Stimulated activated CD8-positive, alpha-beta memory T cell treated with anti-CD3 and anti-CD28 coated beads, Interleukin-12 subunit alpha, Interleukin-12 subunit beta, amount 100 ng/mL, for 24 hours (primary cell): ENCODE results near the gene UBP1.
"Not testable (repeated sequence)": the region's sequence is repeated elsewhere in the genome, so short reads cannot be mapped to it uniquely, and the experiment has no call there.

Source experiments
- DNase-seq: peaks from one replicate; pipeline ENCODE4 v3.0.0-alpha.2; 2020; ENCODE audit errors: extremely low read depth

The UBP1 gene

GRCh38 chr3:33391255-33391995, 48.8 kb downstream of the UBP1 start:
- DNase-seq = no peak

- DNase-seq = no peak
These were observed 50.3 kb downstream of the UBP1 start for GRCh38 chr3:33389908-33390307.

DNA sequence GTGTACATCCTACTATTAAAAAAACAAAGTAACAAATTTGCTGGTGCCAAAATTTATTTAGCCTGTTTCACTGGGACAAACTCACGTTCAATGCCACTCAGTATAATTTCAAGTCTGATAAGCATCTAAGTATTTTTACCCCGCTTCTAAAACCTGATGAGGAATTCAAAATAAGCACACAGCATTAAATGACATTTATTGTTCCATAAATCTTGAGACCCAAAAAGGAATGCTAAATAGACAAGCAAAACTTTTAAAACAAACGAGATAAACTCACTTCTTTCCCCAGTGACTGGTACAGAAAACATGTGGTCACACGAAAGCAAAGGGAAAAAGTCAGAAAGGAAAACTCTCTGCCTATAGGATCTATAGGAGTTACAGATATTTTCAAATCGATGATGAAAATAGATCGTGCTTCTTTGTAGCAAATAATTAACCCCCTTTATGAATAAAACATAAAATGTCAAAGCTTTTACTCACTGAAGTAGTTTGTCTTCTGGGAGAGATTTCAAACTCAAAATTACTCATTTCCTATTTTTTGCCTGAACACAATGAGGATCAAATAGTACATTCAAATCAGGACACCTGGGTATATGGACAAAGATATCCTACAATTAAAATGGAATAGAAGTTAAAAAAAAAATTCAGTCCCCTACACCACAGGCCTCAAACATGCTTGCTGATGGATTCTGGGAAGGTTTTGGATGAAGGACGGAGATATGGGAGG, 51.7 kb downstream of the UBP1 start:
- DNase-seq = no peak

DNA sequence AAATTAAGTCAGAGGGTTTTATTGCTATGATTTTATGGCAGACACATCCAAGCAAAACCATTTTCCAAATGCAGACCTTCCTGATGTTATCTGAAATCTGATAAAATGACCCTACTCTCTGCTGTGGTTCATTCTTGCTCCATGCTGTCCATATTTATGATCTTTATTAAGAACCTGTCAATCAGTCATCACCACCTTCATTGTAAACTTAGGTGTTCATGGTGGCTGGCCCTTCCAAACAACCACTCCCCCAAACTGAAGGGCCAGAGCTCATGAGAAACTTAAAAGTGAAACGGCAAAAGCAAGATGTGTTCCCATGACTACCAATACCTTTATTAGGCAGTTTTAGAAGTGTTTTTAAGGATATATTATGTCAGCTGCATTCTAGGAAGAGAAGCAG, 53.6 kb downstream of the UBP1 start:
- DNase-seq = no peak

- DNase-seq = peak; percentile 10
These were observed 54.8 kb downstream of the UBP1 start for GRCh38 chr3:33385423-33385822.

DNA sequence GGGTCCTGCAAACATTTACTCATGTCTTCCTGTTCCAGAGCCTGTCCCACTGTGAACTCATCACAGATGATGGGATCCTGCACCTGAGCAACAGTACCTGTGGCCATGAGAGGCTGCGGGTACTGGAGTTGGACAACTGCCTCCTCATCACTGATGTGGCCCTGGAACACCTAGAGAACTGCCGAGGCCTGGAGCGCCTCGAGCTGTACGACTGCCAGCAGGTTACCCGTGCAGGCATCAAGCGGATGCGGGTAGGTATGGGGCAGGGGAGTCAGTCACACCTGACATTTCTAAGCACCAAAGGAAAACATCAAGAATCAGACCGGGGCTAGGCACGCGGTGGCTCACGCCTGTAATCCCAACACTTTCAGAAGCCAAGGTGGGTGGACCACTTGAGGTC, 56.3 kb downstream of the UBP1 start:
- no peak for DNase-seq

- DNase-seq = no peak
These were observed 59.6 kb downstream of the UBP1 start for GRCh38 chr3:33380653-33381052.

DNA sequence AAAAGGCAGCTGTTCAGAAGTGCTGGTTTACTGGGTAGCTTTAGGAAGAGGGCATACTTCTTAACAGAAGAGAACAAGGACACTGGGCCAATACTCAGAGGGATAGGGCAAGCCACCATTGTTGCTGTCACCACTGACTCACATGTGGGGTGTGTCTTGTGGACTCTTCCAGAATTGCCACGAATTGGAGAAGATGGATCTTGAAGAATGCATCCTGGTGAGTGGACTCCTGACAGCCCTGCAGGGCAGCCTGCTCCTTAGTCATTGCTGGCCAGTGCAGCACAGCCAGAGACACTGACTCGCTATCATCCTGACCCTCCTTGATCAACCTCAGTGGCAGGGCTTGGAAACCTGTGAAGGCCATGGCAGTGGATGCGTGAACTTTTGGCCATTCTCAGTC, 62.3 kb downstream of the UBP1 start:
- no peak for DNase-seq

DNA sequence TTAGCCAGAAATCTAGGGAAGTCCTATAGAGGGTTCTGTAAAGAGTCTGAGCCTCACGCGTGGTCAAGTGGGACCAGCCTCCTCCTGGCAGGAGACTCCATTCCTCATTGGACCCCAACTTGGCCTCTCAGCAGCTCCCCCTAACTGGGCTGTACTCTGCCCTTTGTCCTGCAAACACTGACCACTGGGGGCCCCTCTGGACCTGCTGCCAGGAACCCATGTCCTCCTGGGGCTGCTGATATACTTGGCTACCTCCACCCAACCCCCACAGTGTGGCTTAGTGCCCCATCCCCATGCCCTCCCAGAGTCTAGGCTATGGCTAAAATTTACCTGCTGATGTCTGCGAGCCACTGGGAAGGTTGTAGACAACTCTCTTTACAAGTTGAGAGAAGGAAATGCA, 62.7 kb downstream of the UBP1 start:
- no peak for DNase-seq

GRCh38 chr3:33373082-33373437, 67.1 kb downstream of the UBP1 start:
- no peak for DNase-seq

DNA sequence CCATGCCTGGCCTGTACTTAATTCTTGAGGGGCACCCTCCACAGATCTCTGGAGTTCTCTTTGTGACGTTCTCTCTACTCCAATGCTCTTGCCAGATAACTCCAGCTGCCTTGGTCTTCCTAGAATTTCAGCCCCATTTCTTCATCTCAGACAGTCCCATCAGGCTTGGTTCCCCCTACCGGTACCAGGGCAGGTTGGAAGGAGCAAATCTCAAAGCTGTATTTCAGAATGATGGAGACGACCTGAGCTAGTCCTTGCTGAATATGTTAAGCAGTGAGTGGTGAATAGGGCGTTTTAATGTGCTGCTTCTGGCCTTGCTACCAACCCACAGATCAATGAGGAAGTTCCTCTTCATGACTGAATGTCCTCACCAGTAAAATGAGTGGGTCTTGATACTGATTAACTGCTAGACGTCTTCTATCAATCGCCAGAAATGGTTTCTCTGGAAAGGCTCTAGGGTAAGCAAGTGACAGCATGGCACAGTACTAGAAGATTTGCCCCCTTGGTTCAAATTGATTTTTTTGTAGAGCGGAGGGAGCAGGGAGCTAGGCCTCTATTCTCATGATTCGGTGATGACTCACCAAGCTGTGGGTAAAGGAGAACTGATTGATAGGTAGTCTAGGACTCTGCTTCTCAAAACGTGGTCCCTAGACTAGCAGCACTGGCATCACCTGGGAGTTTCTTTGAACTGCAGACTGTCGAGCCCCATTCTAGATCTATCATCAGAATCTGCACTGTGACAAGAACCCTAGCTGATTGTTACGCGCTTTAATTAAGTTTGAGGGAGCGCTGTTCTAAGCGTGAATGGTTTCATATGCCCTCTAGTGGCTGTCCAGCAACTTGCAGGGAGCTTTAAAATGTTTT, 67.8 kb downstream of the UBP1 start:
- DNase-seq = no peak

DNA sequence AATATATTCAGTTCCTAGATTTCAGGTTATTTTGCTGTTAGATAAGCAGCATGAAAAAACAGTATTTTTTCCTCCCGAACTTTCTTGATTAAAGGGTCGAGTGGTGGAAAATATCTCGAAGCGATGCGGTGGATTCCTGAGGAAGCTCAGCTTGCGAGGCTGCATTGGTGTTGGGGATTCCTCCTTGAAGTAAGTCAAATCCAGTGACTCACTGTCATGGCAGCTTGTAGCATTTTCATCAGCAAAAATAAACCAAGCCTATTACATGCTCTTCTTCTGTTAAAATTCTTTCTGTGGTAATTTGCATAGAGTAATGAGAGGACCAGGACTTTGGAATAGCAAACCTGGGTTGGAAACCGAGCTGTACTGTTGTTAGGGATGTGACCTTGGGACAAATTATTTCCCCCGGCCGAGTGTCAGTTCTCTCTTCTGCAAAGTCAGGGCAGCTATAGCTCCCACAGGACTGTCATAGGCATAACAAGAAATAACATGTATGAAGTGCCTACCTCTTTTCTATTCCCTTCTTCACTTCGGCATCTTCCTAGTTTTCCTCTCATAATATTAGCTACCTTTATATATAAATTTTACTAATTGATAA, 75.6 kb downstream of the UBP1 start:
- DNase-seq = no peak

GRCh38 chr3:33364060-33364459, 76.1 kb downstream of the UBP1 start:
- DNase-seq = no peak

DNA sequence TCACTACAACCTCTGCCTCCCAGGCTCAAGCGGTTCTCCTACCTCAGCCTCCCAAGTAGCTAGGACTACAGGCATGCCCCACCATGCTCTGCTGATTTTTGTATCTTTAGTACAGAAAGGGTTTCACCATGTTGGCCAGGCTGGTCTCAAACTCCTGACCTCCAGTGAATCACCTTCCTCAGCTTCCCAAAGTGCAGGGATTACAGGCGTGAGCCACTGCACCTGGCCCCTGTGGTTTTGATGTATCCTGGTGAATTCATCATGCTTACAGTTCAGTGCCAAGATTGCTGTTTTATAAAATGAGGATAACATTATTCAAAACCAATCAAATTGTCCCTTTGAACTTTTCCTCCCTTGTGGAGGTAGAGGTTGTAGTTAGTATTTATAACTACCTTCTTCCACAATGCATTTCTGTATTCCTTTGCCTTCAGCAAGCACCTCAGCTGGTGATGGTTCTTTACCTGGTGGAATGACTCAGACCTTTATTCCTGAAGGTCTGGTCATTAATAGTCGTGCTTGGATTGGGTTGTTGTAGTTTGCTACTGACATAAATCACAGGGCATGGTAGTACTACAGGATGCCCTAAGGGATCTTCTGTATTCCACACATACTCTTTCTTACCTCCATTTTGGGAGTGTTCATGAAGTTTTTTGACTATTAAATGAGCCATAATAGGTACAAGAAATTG, 76.9 kb downstream of the UBP1 start:
- DNase-seq = no peak

DNA sequence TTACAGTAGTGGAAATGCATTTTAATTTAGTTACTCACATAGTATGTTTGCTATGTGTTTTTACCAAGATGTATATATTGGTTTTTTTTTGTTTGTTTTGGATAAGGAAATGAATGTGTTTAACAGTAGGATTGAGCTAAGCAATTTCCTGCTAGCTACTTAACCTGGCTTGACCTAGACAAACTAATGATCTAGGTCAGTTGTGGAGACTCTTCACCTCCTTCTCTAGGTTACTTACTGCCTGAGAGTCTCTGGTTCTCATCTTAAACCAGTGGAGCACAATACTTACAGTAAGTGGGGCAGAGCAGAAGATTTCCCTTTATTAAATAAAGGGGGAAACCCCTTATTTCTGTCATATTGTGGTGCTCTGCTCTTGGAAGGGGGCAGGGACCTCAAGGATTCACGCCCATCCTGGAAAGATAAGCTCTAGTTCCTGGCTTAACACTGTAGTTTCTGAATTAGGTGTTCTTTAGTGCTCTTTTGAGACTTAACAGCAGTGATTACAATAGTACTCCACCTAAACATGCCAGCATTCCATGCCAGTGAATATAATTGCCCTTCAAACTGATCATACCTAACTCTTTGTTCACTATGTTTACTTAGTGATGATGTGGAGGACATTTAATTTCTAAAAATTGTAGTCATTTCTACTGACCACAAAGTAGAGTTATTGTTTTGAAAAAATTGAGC, 79.9 kb downstream of the UBP1 start:
- DNase-seq = no peak

GRCh38 chr3:33358172-33358781, 81.9 kb downstream of the UBP1 start:
- no peak for DNase-seq

DNA sequence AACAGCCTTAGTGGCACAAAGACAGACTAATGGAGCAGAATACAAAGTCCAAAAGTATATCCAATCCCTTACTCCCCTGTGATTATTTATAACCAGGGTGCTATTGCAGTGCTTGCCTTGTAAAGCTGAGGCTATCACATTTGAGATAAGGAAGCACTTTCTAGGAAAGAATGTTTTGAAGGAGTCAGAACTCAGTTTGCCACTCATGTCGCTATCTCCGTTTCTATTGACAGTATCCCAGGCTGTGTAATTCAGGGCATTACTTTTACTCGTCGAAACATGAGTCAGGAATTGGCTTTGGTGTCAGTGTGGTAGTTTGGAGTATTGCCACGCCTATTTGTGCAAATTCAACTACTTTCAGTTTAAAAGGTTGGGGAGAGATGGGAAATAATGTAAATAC, 84.6 kb downstream of the UBP1 start:
- no peak for DNase-seq

GRCh38 chr3:33339758-33340157, 100.4 kb downstream of the UBP1 start:
- no peak for DNase-seq

- DNase-seq = not testable (repeated sequence)
These were observed 101.2 kb downstream of the UBP1 start for GRCh38 chr3:33338936-33339465.
